Measurements from ENCODE around the gene CCDC180.

GRCh38 chr9:97313243-97313642, 5.8 kb downstream of the CCDC180 start:
- TF ChIP-seq POLR2AphosphoS5 (IDR thresholded peaks at IDR 0.05; ENCODE audit: low read depth, low read length): no peak
- TF ChIP-seq POLR2A (IDR thresholded peaks at IDR 0.05; ENCODE audit: borderline replicate concordance, extremely low read depth, insufficient read depth, insufficient read length): no peak
- no peak for TF ChIP-seq CTCF (IDR thresholded peaks at IDR 0.05 in 2 of 3, conservative IDR thresholded peaks at IDR 0.05 in 1 of 3; ENCODE audit: borderline replicate concordance in 1 of 3, insufficient read depth in 1 of 3, low read depth in 2 of 3, low read length in 2 of 3)
- TF ChIP-seq EZH2phosphoT487 (IDR thresholded peaks at IDR 0.05; ENCODE audit: borderline replicate concordance): no peak
- no peak for TF ChIP-seq EZH2 (IDR thresholded peaks at IDR 0.05)
- TF ChIP-seq SRF (IDR thresholded peaks at IDR 0.05; ENCODE audit: low read depth): no peak
- TF ChIP-seq ATF3 (IDR thresholded peaks at IDR 0.05): no peak
- TF ChIP-seq SP1 (IDR thresholded peaks at IDR 0.05; ENCODE audit: low read depth): no peak
- TF ChIP-seq RAD21 (IDR thresholded peaks at IDR 0.05; ENCODE audit: low read depth): no peak

All from HCT116 (cell line).